ENCODE measurements around the gene TRAP1. TPM values are rescaled to one million over a fixed set of nuclear protein-coding genes. Genes with fewer than 3 reads are reported as not detected.

The TRAP1 gene
- total and polyA plus RNA-seq, 4 donors, result 78.3 to 148 (median 112) TPM

- H3K4me1 ChIP-seq (ENCODE audit: control insufficient read depth in 4 of 4, insufficient read depth in 4 of 4, low read length in 3 of 4), result peaks cover 0 to 5% (median 0%) of the 10 kb centered on the region in 4 donors
- no peak overlapping the region for H3K4me3 ChIP-seq (ENCODE audit: low read depth in 1 of 3, low read length in 3 of 3)
- H3K9ac ChIP-seq (ENCODE audit: low read depth in 1 of 2, low read length in 2 of 2), result no peak overlapping the region
- no peak overlapping the region for H3K27ac ChIP-seq (ENCODE audit: low read depth in 1 of 2, low read length in 2 of 2)
- no peaks in the 10 kb centered on the region for H3K27me3 ChIP-seq (ENCODE audit: control insufficient read depth in 4 of 4, insufficient read depth in 4 of 4, low read length in 3 of 4)
- no peaks in the 10 kb centered on the region for H3K9me3 ChIP-seq (ENCODE audit: control insufficient read depth in 4 of 4, low read length in 3 of 4)
- peaks cover 14 to 84% (median 69%) of the 10 kb centered on the region in 4 donors for H3K36me3 ChIP-seq (ENCODE audit: control insufficient read depth in 4 of 4, insufficient read depth in 3 of 4, low read depth in 1 of 4, low read length in 3 of 4)
- TF ChIP-seq TAF1 (conservative IDR thresholded peaks at IDR 0.05) (no peak), RAD21 (IDR thresholded peaks at IDR 0.05) (no peak), FOXA1 (IDR thresholded peaks at IDR 0.05) (no peak), FOXA2 (IDR thresholded peaks at IDR 0.05) (no peak), HNF4G (IDR thresholded peaks at IDR 0.05) (no peak)
- 95% methylated on average over 9 of the region's 9 CpGs for WGBS
- no peak for DNase-seq (ENCODE audit: low spot score)
These were observed 22.3 kb upstream of the TRAP1 start for GRCh38 chr16:3739636-3740035.

GRCh38 chr16:3738541-3738940 is 21.2 kb upstream of the TRAP1 start:
- H3K27ac ChIP-seq (ENCODE audit: low read depth in 1 of 2, low read length in 2 of 2), result no peak overlapping the region
- WGBS, result 96% methylated on average over 8 of the region's 8 CpGs
- DNase-seq (ENCODE audit: low spot score), result no peak

More at GRCh38 chr16:3738541-3738940, 21.2 kb upstream of the TRAP1 start:
- no peaks in the 10 kb centered on the region for H3K27me3 ChIP-seq (ENCODE audit: control insufficient read depth in 4 of 4, insufficient read depth in 4 of 4, low read length in 3 of 4)
- H3K36me3 ChIP-seq (ENCODE audit: control insufficient read depth in 4 of 4, insufficient read depth in 3 of 4, low read depth in 1 of 4, low read length in 3 of 4), result peaks cover 18 to 84% (median 68%) of the 10 kb centered on the region in 4 donors
- TF ChIP-seq JUND (IDR thresholded peaks at IDR 0.05), result no peak
- no peak for TF ChIP-seq TAF1 (conservative IDR thresholded peaks at IDR 0.05)
- no peak for TF ChIP-seq HNF4G (IDR thresholded peaks at IDR 0.05)
- no peak for TF ChIP-seq CTCF (IDR thresholded peaks at IDR 0.05; ENCODE audit: low read depth, low read length, missing input control)
- no peak for TF ChIP-seq EGR1 (IDR thresholded peaks at IDR 0.05; ENCODE audit: low read depth in 2 of 2)
- no peak for TF ChIP-seq MAX (IDR thresholded peaks at IDR 0.05)
- no peak for TF ChIP-seq ZBTB33 (IDR thresholded peaks at IDR 0.05)
- no peak for TF ChIP-seq SP1 (IDR thresholded peaks at IDR 0.05)
- TF ChIP-seq FOXA2 (IDR thresholded peaks at IDR 0.05), result no peak
- no peak for TF ChIP-seq RAD21 (IDR thresholded peaks at IDR 0.05)
- no peak for TF ChIP-seq RXRA (IDR thresholded peaks at IDR 0.05)
- no peak for TF ChIP-seq REST (IDR thresholded peaks at IDR 0.05)
- TF ChIP-seq YY1 (IDR thresholded peaks at IDR 0.05), result no peak
- peaks cover 0 to 4% (median 0%) of the 10 kb centered on the region in 4 donors for H3K4me1 ChIP-seq (ENCODE audit: control insufficient read depth in 4 of 4, insufficient read depth in 4 of 4, low read length in 3 of 4)
- no peaks in the 10 kb centered on the region for H3K9me3 ChIP-seq (ENCODE audit: control insufficient read depth in 4 of 4, low read length in 3 of 4)
- H3K9ac ChIP-seq (ENCODE audit: low read depth in 1 of 2, low read length in 2 of 2), result no peak overlapping the region
- no peak overlapping the region for H3K4me3 ChIP-seq (ENCODE audit: low read depth in 1 of 3, low read length in 3 of 3)

Measured in liver (tissue), 9 donors.